DMS153 (cell line): ENCODE data around the gene BCL2L15.

Source experiments
- DNase-seq: peaks from one replicate; lab custom pipeline; 2025; lab: John Stamatoyannopoulos, UW

BCL2L15 gene

GRCh38 chr1:113887402-113888175, at the start of gene BCL2L15:
BCL2L15 (minus strand) TSS chr1:113887581; CDS start chr1:113887375, 206 bp downstream.
- no peak for DNase-seq

GRCh38 chr1:113937146-113937545, 49.8 kb upstream of the BCL2L15 start:
- DNase-seq, result no peak

GRCh38 chr1:113935970-113936369, 48.6 kb upstream of the BCL2L15 start:
- DNase-seq, result no peak

- no peak for DNase-seq
These were observed 47.8 kb upstream of the BCL2L15 start for GRCh38 chr1:113935176-113935575.

- no peak for DNase-seq
These were observed 47.2 kb upstream of the BCL2L15 start for GRCh38 chr1:113934511-113935055.

- DNase-seq, result no peak
These were observed 46.6 kb upstream of the BCL2L15 start for GRCh38 chr1:113934006-113934405.

- DNase-seq, result no peak
These were observed 44.1 kb upstream of the BCL2L15 start for GRCh38 chr1:113931451-113931851.

- no peak for DNase-seq
These were observed 43.2 kb upstream of the BCL2L15 start for GRCh38 chr1:113930499-113931161.

GRCh38 chr1:113929750-113930498, 42.5 kb upstream of the BCL2L15 start:
- DNase-seq, result no peak

GRCh38 chr1:113928941-113929749, 41.8 kb upstream of the BCL2L15 start, which contains the start of gene HIPK1:
HIPK1 (plus strand) TSS chr1:113929324.
- DNase-seq, result peak; percentile 71

- DNase-seq, result no peak
These were observed 41.0 kb upstream of the BCL2L15 start for GRCh38 chr1:113928187-113928930.

- no peak for DNase-seq
These were observed 37.1 kb upstream of the BCL2L15 start for GRCh38 chr1:113924473-113924872.

GRCh38 chr1:113922957-113923356, 35.6 kb upstream of the BCL2L15 start:
- DNase-seq, result no peak

- DNase-seq, result no peak
These were observed 30.9 kb upstream of the BCL2L15 start for GRCh38 chr1:113918243-113918642.

GRCh38 chr1:113917400-113918082, 30.2 kb upstream of the BCL2L15 start:
- no peak for DNase-seq

- DNase-seq, result no peak
These were observed 29.6 kb upstream of the BCL2L15 start for GRCh38 chr1:113916974-113917373.

GRCh38 chr1:113913887-113914664, 26.7 kb upstream of the BCL2L15 start:
- no peak for DNase-seq

- DNase-seq, result no peak
These were observed 25.9 kb upstream of the BCL2L15 start for GRCh38 chr1:113913312-113913668.

GRCh38 chr1:113912594-113913311, 25.4 kb upstream of the BCL2L15 start:
- no peak for DNase-seq
